ENCODE results near the gene GLIS1. TPM values are rescaled to one million over a fixed set of nuclear protein-coding genes. Genes with fewer than 3 reads are reported as not detected.

The GLIS1 gene
- polyA plus RNA-seq, 3 donors from 2014 or later, result not detected

DNA sequence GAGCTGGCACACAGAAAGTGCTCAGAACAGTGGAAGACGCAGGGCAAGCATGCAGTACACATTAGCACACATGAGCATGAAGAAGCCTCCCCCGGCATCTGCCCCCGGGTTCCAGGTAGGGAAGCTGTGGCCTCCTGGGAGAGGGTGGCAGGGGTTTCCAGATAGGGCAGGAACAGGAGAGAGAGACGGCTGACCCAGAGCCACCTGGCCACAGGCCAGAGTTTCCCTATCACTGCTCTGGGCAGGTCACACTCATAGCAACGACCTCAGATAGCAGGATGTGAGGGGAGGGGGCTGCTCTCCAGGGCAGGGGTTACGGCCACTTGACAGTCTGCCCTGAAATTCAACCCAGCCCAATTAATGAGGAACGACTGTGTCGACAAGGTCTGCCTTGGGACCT is 36.6 kb downstream of the GLIS1 start:
- Mint-ChIP-seq H3K27ac (no peak overlapping the region), H3K9me3 (no peaks in the 10 kb centered on the region), H3K4me3 (no peak overlapping the region), H3K27me3 (ENCODE audit: low read depth in 3 of 3) (peaks cover 0 to 3% (median 0%) of the 10 kb centered on the region in 3 donors), H3K4me1 (no peaks in the 10 kb centered on the region), H3K36me3 (no peaks in the 10 kb centered on the region)
- no peak for DNase-seq

DNA sequence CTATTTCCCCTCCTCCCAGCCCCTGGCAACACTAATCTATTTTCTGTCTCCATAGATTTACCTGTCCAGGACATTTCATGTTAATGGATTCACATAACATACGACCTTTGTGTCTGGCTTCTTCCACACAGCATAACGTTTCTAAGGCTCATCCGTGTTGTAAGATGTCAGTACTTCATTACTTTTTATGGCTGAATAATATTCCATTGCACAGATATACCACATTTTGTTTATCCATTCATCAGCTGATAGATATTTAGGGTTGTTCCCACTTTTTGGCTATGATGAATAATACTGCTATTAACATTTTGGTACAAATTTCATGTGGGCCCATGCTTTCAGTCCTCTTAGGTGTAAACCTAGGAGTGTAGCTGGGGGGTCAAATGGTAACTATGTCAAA is 38.2 kb downstream of the GLIS1 start:
- no peak for DNase-seq
- Mint-ChIP-seq H3K4me3 (no peak overlapping the region), H3K27ac (no peak overlapping the region), H3K36me3 (no peaks in the 10 kb centered on the region), H3K4me1 (no peaks in the 10 kb centered on the region), H3K27me3 (ENCODE audit: low read depth in 3 of 3) (peaks cover 3% of the 10 kb centered on the region in 3 donors), H3K9me3 (no peaks in the 10 kb centered on the region)

- H3K4me1 Mint-ChIP-seq, result no peaks in the 10 kb centered on the region
- peaks cover 3% of the 10 kb centered on the region in 3 donors for H3K27me3 Mint-ChIP-seq (ENCODE audit: low read depth in 3 of 3)
- H3K9me3 Mint-ChIP-seq, result no peaks in the 10 kb centered on the region
- no peak overlapping the region for H3K27ac Mint-ChIP-seq
- no peak overlapping the region for H3K4me3 Mint-ChIP-seq
- no peak for DNase-seq
- H3K36me3 Mint-ChIP-seq, result no peaks in the 10 kb centered on the region
Observed at GRCh38 chr1:53699981-53700380, 39.0 kb downstream of the GLIS1 start.

- Mint-ChIP-seq H3K4me3 (no peak overlapping the region), H3K27me3 (ENCODE audit: low read depth in 3 of 3) (peaks cover 3% of the 10 kb centered on the region in 3 donors), H3K27ac (no peak overlapping the region), H3K4me1 (no peaks in the 10 kb centered on the region), H3K9me3 (no peaks in the 10 kb centered on the region), H3K36me3 (no peaks in the 10 kb centered on the region)
- no peak for DNase-seq
Observed at GRCh38 chr1:53698384-53698980, 40.5 kb downstream of the GLIS1 start.

GRCh38 chr1:53697721-53698383 is 41.1 kb downstream of the GLIS1 start:
- Mint-ChIP-seq H3K9me3 (no peaks in the 10 kb centered on the region), H3K27me3 (ENCODE audit: low read depth in 3 of 3) (peaks cover 3% of the 10 kb centered on the region in 3 donors), H3K27ac (no peak overlapping the region), H3K36me3 (no peaks in the 10 kb centered on the region), H3K4me3 (no peak overlapping the region), H3K4me1 (no peaks in the 10 kb centered on the region)
- DNase-seq, result no peak

DNA sequence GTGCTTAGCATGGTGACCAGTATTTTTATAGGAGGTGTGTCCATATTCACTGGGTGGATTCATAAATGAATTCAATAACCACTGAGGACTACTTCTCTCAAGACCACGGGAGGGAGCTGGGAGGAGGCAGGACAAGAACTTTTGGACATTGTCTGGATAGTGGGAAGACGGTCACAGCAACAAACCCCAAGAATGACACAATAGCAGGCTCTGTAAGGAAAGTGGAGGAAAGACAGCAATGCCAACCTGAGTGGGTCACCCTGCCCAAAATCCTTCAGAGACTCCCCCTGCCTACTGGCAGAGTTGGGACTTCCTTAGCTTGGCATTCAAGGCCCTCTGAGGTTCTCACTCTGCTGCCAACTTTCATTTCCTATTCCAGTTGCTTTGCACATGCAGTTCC is 42.0 kb downstream of the GLIS1 start:
- no peak for DNase-seq
- no peak overlapping the region for H3K4me3 Mint-ChIP-seq
- H3K4me1 Mint-ChIP-seq, result no peaks in the 10 kb centered on the region
- peaks cover 3% of the 10 kb centered on the region in 3 donors for H3K27me3 Mint-ChIP-seq (ENCODE audit: low read depth in 3 of 3)
- no peaks in the 10 kb centered on the region for H3K36me3 Mint-ChIP-seq
- H3K9me3 Mint-ChIP-seq, result no peaks in the 10 kb centered on the region
- no peak overlapping the region for H3K27ac Mint-ChIP-seq

DNA sequence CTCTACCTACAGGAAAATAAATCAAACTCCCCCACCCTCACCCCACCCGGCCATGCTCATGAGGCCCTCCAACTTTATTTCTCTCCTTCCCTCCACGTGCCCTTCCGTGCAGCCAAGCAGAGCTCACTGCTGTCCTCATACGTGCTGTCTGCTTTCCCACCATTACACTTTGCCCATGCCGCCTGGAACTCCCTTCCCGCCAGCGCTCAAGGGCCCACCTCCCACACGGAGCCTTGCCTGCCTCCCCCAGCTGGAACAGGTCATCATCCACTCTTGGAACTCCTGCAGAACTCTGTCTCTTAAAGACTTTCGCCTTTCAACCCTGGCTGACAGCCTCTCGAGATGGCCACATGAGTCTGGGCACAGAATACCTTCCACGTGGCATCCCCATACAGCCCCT is 42.4 kb downstream of the GLIS1 start:
- no peak for DNase-seq
- peaks cover 3 to 5% (median 4%) of the 10 kb centered on the region in 3 donors for H3K27me3 Mint-ChIP-seq (ENCODE audit: low read depth in 3 of 3)
- H3K27ac Mint-ChIP-seq, result no peak overlapping the region
- no peaks in the 10 kb centered on the region for H3K36me3 Mint-ChIP-seq
- H3K9me3 Mint-ChIP-seq, result no peaks in the 10 kb centered on the region
- no peak overlapping the region for H3K4me3 Mint-ChIP-seq
- no peaks in the 10 kb centered on the region for H3K4me1 Mint-ChIP-seq

GRCh38 chr1:53696051-53696450 is 42.9 kb downstream of the GLIS1 start:
- peaks cover 3 to 7% (median 4%) of the 10 kb centered on the region in 3 donors for H3K27me3 Mint-ChIP-seq (ENCODE audit: low read depth in 3 of 3)
- DNase-seq, result no peak
- no peaks in the 10 kb centered on the region for H3K36me3 Mint-ChIP-seq
- H3K27ac Mint-ChIP-seq, result no peak overlapping the region
- H3K4me1 Mint-ChIP-seq, result no peaks in the 10 kb centered on the region
- H3K4me3 Mint-ChIP-seq, result no peak overlapping the region
- H3K9me3 Mint-ChIP-seq, result no peaks in the 10 kb centered on the region

DNA sequence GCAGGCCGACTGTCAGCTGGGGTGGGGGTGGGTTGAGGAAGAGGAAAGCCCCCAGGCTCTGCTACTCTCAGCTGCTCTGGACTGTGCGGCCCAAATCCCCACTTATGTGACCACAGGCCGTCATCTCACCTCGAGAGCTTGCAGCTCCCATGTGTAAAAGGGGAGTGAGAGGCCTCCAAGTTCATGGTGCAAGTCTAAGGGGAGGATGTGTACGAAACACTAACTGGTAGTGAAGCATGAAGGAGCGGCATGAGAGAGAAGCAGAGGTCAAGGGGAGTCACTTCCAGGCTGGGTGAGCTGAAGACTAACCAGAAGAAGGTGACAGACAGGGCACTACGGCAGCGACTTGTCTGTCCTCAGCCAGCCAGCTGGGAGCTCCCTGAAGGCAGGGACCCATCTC is 43.8 kb downstream of the GLIS1 start:
- Mint-ChIP-seq H3K36me3 (no peaks in the 10 kb centered on the region), H3K27ac (no peak overlapping the region), H3K9me3 (no peaks in the 10 kb centered on the region)

GRCh38 chr1:53694718-53695091 is 44.3 kb downstream of the GLIS1 start:
- Mint-ChIP-seq H3K27ac (no peak overlapping the region), H3K36me3 (no peaks in the 10 kb centered on the region), H3K4me3 (no peak overlapping the region), H3K27me3 (ENCODE audit: low read depth in 3 of 3) (peaks cover 3 to 7% (median 5%) of the 10 kb centered on the region in 3 donors), H3K4me1 (no peaks in the 10 kb centered on the region), H3K9me3 (no peaks in the 10 kb centered on the region)
- DNase-seq, result no peak

More for the DNA sequence above, 43.8 kb downstream of the GLIS1 start:
- H3K4me3 Mint-ChIP-seq, result no peak overlapping the region
- DNase-seq, result no peak
- H3K4me1 Mint-ChIP-seq, result no peaks in the 10 kb centered on the region
- H3K27me3 Mint-ChIP-seq (ENCODE audit: low read depth in 3 of 3), result peaks cover 3 to 7% (median 5%) of the 10 kb centered on the region in 3 donors

DNA sequence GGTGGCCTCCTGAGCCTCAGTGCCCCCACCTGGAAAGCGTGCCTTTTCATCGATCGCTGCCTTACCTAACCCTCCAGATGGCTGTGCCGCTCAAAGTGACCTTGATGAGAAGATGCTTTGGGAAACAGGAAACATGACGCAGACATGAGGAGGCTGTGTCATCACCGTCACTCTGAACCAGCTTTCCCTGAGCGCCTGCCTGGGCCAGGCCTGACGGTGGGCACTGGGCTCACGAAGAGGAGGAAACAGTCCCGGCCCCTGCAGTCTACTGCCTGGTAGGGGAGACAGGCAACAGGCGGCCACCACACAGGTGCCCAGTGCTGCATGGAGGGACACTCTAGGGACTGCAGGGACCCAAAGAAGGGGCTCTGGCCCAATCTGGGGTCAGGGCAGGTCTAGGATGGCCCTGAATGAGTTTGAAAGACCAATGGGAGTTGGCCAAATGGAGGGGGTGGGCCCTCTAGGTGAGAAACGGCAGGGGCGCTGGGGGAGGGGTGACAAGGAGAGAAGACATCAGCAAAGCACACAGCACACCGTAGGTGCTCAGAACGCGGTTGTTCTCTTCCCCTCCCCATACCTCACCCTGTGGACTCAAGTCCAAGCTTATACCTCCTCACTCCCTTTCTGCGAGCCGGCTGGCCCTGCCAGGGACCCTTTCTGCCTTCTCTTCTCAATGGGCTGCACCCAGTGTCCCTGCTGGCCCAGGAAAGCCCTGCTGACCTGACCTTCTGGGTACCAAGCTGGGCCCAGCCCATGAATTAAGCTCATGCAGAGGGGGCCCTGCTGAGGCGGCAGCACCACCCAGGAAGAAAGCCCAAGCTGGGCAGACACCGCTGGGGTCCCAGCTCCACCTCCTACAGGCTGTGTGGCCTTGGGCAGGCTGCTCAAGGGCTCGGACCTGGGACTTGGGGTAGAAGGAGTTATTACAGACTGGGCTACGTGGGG is 44.9 kb downstream of the GLIS1 start:
- H3K4me1 Mint-ChIP-seq, result no peaks in the 10 kb centered on the region
- no peak overlapping the region for H3K4me3 Mint-ChIP-seq
- H3K36me3 Mint-ChIP-seq, result no peaks in the 10 kb centered on the region
- no peaks in the 10 kb centered on the region for H3K9me3 Mint-ChIP-seq
- peaks cover 3 to 7% (median 5%) of the 10 kb centered on the region in 3 donors for H3K27me3 Mint-ChIP-seq (ENCODE audit: low read depth in 3 of 3)
- H3K27ac Mint-ChIP-seq, result no peak overlapping the region
- DNase-seq, result no peak

GRCh38 chr1:53693339-53693738 is 45.6 kb downstream of the GLIS1 start:
- no peak for DNase-seq
- Mint-ChIP-seq H3K36me3 (no peaks in the 10 kb centered on the region), H3K27me3 (ENCODE audit: low read depth in 3 of 3) (peaks cover 3 to 7% (median 5%) of the 10 kb centered on the region in 3 donors), H3K9me3 (no peaks in the 10 kb centered on the region), H3K4me3 (no peak overlapping the region), H3K27ac (no peak overlapping the region), H3K4me1 (no peaks in the 10 kb centered on the region)

DNA sequence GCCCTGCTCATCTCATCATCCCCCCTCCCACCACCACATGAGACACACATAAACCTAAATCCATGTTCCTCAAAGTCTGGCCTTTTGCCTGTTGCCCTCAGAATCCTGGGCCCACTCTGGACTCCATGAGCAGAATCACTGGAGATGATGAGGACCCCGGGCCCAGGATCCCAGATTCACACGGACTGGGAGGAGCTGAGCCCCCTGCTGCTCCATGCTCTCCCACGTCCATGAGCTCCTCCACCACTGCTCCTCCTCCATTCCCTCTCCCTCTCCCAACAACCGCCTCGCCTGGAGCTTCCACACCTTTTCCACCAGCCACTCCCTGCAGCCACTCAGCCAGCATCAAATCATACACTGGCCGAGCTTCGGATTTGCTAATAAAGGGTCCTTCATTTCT is 47.6 kb downstream of the GLIS1 start:
- H3K4me1 Mint-ChIP-seq, result no peaks in the 10 kb centered on the region
- H3K27ac Mint-ChIP-seq, result peak overlapping the region in 1 of 6 donors; percentile 69
- DNase-seq, result no peak
- peaks cover 0 to 7% (median 5%) of the 10 kb centered on the region in 3 donors for H3K27me3 Mint-ChIP-seq (ENCODE audit: low read depth in 3 of 3)
- H3K36me3 Mint-ChIP-seq, result no peaks in the 10 kb centered on the region
- H3K4me3 Mint-ChIP-seq, result no peak overlapping the region
- H3K9me3 Mint-ChIP-seq, result no peaks in the 10 kb centered on the region

DNA sequence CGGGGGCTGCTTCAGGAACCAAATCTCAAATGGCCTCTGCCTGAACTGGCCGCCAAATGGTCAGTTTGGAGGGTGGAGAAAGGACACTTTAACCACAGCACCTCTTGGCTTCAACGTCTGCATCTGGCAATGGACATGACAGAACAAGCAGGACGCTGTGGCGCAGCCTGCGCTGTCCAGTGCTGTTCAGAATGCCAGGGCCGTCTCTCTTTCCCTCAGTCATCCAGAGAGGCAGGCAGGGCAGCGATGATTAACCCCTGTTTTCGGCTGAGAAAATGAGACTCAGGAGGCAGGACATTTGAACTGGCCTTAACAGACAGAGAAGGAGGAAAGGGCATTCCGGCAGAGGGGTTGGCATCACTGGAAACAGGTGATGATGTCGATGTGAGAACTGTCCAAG is 48.6 kb downstream of the GLIS1 start:
- no peak overlapping the region for H3K4me3 Mint-ChIP-seq
- H3K9me3 Mint-ChIP-seq, result no peaks in the 10 kb centered on the region
- no peaks in the 10 kb centered on the region for H3K4me1 Mint-ChIP-seq
- H3K27me3 Mint-ChIP-seq (ENCODE audit: low read depth in 3 of 3), result peaks cover 2 to 13% (median 7%) of the 10 kb centered on the region in 3 donors
- DNase-seq, result no peak
- H3K27ac Mint-ChIP-seq, result no peak overlapping the region
- H3K36me3 Mint-ChIP-seq, result no peaks in the 10 kb centered on the region
